Effector memory CD4-positive, alpha-beta T cell (primary cell): ENCODE data around the gene WDHD1.
"Not testable (repeated sequence)": the region's sequence is repeated elsewhere in the genome, so short reads cannot be mapped to it uniquely, and the experiment has no call there.

Source experiments
- DNase-seq, 3 donors: peaks; one replicate each; pipeline ENCODE4 v3.0.0-alpha.2; 2020
- H3K27ac ChIP-seq: 2 replicates; pipeline ENCODE4 v1.7.0; 2013; ENCODE audit warnings: mild to moderate bottlenecking, low read length, moderate library complexity; ENCODE audit not compliant: insufficient read depth, poor library complexity, severe bottlenecking
- H3K27me3 ChIP-seq: replicated peaks from 2 replicates; pipeline ENCODE4 v1.7.0; 2013; ENCODE audit warnings: mild to moderate bottlenecking, low read length; ENCODE audit not compliant: insufficient read depth, control insufficient read depth, poor library complexity, severe bottlenecking
- H3K36me3 ChIP-seq: 2 replicates; pipeline ENCODE4 v1.7.0; 2013; ENCODE audit warnings: mild to moderate bottlenecking, low read length, moderate library complexity; ENCODE audit not compliant: control insufficient read depth, insufficient read depth
- H3K4me1 ChIP-seq: 2 replicates; pipeline ENCODE4 v1.7.0; 2013; ENCODE audit warnings: low read length, mild to moderate bottlenecking; ENCODE audit not compliant: control insufficient read depth, insufficient read depth, poor library complexity, severe bottlenecking
- H3K4me3 ChIP-seq: 2 replicates; pipeline ENCODE4 v1.7.0; 2013; ENCODE audit warnings: low read length, low read depth, mild to moderate bottlenecking; ENCODE audit not compliant: insufficient read depth, poor library complexity, severe bottlenecking
- H3K9me3 ChIP-seq: 2 replicates; pipeline ENCODE4 v1.7.0; 2013; ENCODE audit warnings: mild to moderate bottlenecking, low read length, moderate library complexity; ENCODE audit not compliant: control insufficient read depth

Gene WDHD1

DNA sequence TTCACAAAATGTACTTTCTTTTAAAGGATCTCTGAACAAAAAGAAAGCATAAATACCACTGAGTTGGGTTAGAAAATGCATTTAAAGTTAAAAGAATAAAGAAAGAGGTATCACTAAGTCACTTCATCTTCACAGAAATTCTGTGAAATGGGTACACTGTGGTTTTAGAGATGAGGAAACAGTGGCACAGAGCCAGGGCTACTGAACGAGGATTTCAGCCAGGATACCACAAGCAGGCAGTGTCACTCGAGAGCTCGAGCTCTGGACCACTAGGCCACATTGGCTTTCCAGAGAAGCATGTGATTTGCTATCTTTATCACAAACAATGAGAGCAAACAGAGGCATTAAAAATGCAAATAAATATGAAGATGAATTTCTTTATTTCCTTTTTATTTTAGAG lies 51.0 kb downstream of the WDHD1 start:
- H3K4me1 ChIP-seq: no peaks in the 10 kb centered on the region
- DNase-seq: no peak
- no peak overlapping the region for H3K4me3 ChIP-seq
- no peaks in the 10 kb centered on the region for H3K36me3 ChIP-seq
- H3K9me3 ChIP-seq: no peaks in the 10 kb centered on the region
- no peak overlapping the region for H3K27ac ChIP-seq
- H3K27me3 ChIP-seq: no peaks in the 10 kb centered on the region

DNA sequence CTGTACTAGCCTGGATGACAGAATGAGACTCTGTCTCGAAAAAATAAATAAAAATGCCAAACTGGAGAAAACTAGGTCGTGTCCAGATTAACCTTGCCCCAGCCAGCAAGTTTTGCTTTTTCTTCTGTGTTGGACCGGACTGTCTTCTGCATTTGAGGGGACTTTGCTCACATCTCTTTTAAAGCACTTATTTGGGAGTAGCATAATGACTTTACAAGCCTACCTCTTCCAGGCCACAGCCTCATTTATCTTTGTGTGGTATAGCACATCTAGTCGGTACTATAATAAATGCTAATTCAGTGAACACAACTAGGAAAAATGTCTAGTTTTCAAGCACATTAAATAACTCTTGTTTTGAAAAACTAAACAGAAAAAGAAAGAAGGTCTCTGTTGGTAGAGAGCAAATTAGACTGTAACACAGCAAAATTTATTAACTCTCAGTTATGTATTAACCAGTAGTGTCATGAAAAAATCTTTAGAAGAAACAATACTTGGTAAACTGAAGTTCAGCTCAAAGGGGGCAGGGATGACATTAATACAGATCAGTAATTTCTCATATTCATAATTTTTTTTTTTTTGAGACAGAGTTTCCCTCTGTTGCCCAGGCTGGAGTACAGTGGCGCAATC lies 52.0 kb downstream of the WDHD1 start:
- H3K36me3 ChIP-seq: no peaks in the 10 kb centered on the region
- no peak overlapping the region for H3K4me3 ChIP-seq
- no peak overlapping the region for H3K27ac ChIP-seq
- no peaks in the 10 kb centered on the region for H3K27me3 ChIP-seq
- no peak for DNase-seq
- no peaks in the 10 kb centered on the region for H3K4me1 ChIP-seq
- no peaks in the 10 kb centered on the region for H3K9me3 ChIP-seq

DNA sequence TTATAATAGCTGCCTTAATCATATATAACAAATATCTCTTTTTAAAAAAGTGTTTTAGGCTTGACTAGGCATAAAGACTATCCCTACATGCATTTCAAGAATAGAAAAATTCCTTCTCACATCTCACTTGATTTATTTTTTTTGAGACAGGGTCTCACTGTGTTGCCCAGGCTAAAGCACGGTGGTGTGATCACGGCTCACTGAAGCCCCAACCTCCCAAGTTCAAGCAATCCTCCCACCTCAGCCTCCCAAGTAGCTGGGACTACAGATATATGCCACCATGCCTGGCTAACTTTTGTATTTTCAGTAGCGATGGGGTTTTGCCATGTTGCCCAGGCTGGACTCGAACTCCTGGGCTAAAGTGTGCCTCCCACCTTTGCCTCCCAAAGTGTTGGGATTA lies 59.4 kb downstream of the WDHD1 start:
- no peak for DNase-seq
- Histone ChIP-seq H3K4me3 (no peak overlapping the region), H3K27me3 (no peaks in the 10 kb centered on the region), H3K4me1 (no peaks in the 10 kb centered on the region), H3K27ac (no peak overlapping the region), H3K36me3 (no peaks in the 10 kb centered on the region), H3K9me3 (no peaks in the 10 kb centered on the region)

- H3K4me1 ChIP-seq: no peaks in the 10 kb centered on the region
- no peak overlapping the region for H3K27ac ChIP-seq
- no peak for DNase-seq
- no peaks in the 10 kb centered on the region for H3K27me3 ChIP-seq
- H3K36me3 ChIP-seq: no peaks in the 10 kb centered on the region
- no peak overlapping the region for H3K4me3 ChIP-seq
- no peaks in the 10 kb centered on the region for H3K9me3 ChIP-seq
These were observed 71.8 kb downstream of the WDHD1 start for GRCh38 chr14:54955143-54955542.

DNA sequence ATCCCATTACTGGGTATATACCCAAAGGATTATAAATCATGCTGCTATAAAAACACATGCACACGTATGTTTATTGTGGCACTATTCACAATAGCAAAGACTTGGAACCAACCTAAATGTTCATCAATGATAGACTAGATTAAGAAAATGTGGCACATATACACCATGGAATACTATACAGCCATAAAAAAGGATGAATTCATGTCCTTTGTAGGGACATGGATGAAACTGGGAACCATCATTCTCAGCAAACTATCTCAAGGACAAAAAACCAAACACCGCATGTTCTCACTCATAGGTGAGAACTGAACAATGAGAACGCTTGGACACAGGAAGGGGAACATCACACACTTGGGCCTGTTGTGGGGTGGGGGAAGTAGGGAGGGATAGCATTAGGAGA lies 73.3 kb downstream of the WDHD1 start:
- not testable (repeated sequence) for H3K9me3 ChIP-seq, DNase-seq, H3K4me3 ChIP-seq, H3K36me3 ChIP-seq, H3K4me1 ChIP-seq, H3K27ac ChIP-seq, H3K27me3 ChIP-seq

GRCh38 chr14:54952803-54953202 lies 74.1 kb downstream of the WDHD1 start:
- not testable (repeated sequence) for H3K27ac ChIP-seq, H3K4me1 ChIP-seq, H3K9me3 ChIP-seq, H3K4me3 ChIP-seq, DNase-seq, H3K27me3 ChIP-seq, H3K36me3 ChIP-seq

- peaks cover 6% of the 10 kb centered on the region for H3K4me1 ChIP-seq
- no peak overlapping the region for H3K4me3 ChIP-seq
- no peak overlapping the region for H3K27ac ChIP-seq
- H3K36me3 ChIP-seq: no peaks in the 10 kb centered on the region
- DNase-seq: no peak
- H3K9me3 ChIP-seq: no peaks in the 10 kb centered on the region
- H3K27me3 ChIP-seq: no peaks in the 10 kb centered on the region
These were observed 79.7 kb downstream of the WDHD1 start for GRCh38 chr14:54947230-54947629.

DNA sequence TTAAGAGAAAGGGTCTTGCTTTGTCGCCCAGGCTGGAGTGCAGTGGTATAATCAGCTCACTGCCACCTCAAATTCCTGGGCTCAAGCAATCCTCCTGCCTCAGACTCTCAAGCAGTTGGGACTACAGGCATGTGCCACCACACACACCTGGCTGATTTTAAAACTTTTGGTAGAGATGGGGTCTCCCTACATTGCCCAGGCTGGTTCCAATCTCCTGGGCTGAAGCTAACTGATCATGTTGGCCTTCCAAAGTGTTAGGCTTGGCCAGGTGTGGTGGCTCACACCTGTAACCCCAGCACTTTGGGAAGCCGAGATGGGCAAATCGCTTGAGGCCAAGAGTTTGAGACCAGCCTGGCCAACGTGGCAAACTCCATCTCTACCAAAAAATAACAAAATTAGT lies 80.4 kb downstream of the WDHD1 start:
- H3K27me3 ChIP-seq: no peaks in the 10 kb centered on the region
- no peaks in the 10 kb centered on the region for H3K9me3 ChIP-seq
- no peaks in the 10 kb centered on the region for H3K36me3 ChIP-seq
- H3K4me3 ChIP-seq: no peak overlapping the region
- peaks cover 6% of the 10 kb centered on the region for H3K4me1 ChIP-seq
- no peak overlapping the region for H3K27ac ChIP-seq
- DNase-seq: no peak

GRCh38 chr14:54944737-54945391 lies 82.0 kb downstream of the WDHD1 start:
- DNase-seq: no peak
- H3K27me3 ChIP-seq: no peaks in the 10 kb centered on the region
- H3K9me3 ChIP-seq: no peaks in the 10 kb centered on the region
- H3K4me1 ChIP-seq: peaks cover 6% of the 10 kb centered on the region
- H3K4me3 ChIP-seq: no peak overlapping the region
- H3K36me3 ChIP-seq: peaks cover 3% of the 10 kb centered on the region
- no peak overlapping the region for H3K27ac ChIP-seq

GRCh38 chr14:54942913-54943312 lies 84.0 kb downstream of the WDHD1 start:
- Histone ChIP-seq H3K4me1 (peaks cover 6% of the 10 kb centered on the region), H3K27me3 (no peaks in the 10 kb centered on the region), H3K36me3 (peaks cover 3% of the 10 kb centered on the region), H3K4me3 (no peak overlapping the region), H3K27ac (no peak overlapping the region), H3K9me3 (no peaks in the 10 kb centered on the region)
- DNase-seq: no peak
